Upper lobe of left lung (tissue), 6 donors: ENCODE measurements around the gene PAIP1. TPM values are rescaled to one million over a fixed set of nuclear protein-coding genes. Genes with fewer than 3 reads are reported as not detected.

Experiments
- ATAC-seq, 2 donors: fragments of 200-7000 bp; cut with Tn5 transposase; one replicate each; pipeline ENCODE4 v1.9.1; 2022; ENCODE audit warnings: mild to moderate bottlenecking in 2 of 2, moderate library complexity in 2 of 2; ENCODE audit not compliant: low FRiP score in 2 of 2
- DNase-seq, 2 donors: peaks; one replicate each; pipeline ENCODE4 v3.0.0-alpha.2; 2019 to 2020
- H3K27ac ChIP-seq, 4 donors: fragments of 200-600 bp; sonication (generic); one replicate each; pipeline ENCODE4 v1.5.1; 2016 to 2019
- H3K27me3 ChIP-seq, 4 donors: fragments of 200-600 bp; sonication (generic); one replicate each; pipeline ENCODE4 v1.5.1; 2017 to 2019
- H3K36me3 ChIP-seq, 4 donors: fragments of 200-600 bp; sonication (generic); one replicate each; pipeline ENCODE4 v1.5.1; 2016 to 2019
- H3K4me1 ChIP-seq, 4 donors: fragments of 200-600 bp; sonication (generic); one replicate each; pipeline ENCODE4 v1.5.1; 2018 to 2019
- H3K4me3 ChIP-seq, 4 donors: fragments of 200-600 bp; sonication (generic); one replicate each; pipeline ENCODE4 v1.5.1; 2017 to 2019; ENCODE audit warnings: mild to moderate bottlenecking in 2 of 4, moderate library complexity in 1 of 4
- H3K9me3 ChIP-seq, 4 donors: fragments of 200-600 bp; sonication (generic); one replicate each; pipeline ENCODE4 v1.5.1; 2018 to 2019
- CTCF ChIP-seq, 6 experiments: fragments of 450-650 bp in 4 of 6; fragments of 200-600 bp in 2 of 6; sonication (generic) in 2 of 6; IDR thresholded peaks; one replicate each; pipeline ENCODE4 v1.5.1; 2016 to 2019; ENCODE audit warnings: antibody characterized with exemption in 6 of 6
- EP300 ChIP-seq, 4 donors: sonication (generic); formaldehyde crosslinking; IDR thresholded peaks; one replicate each; pipeline ENCODE4 v1.5.1; 2017; ENCODE audit warnings: antibody characterized with exemption in 4 of 4, control low read depth in 2 of 4
- POLR2A ChIP-seq, 4 donors: fragments of 450-650 bp; IDR thresholded peaks; one replicate each; pipeline ENCODE4 v1.5.1; 2016 to 2017; ENCODE audit warnings: antibody characterized with exemption in 4 of 4, mild to moderate bottlenecking in 2 of 4
- POLR2AphosphoS5 ChIP-seq, 2 donors: sonication (generic); formaldehyde crosslinking; IDR thresholded peaks; one replicate each; pipeline ENCODE4 v1.5.1; 2017; ENCODE audit warnings: antibody characterized with exemption in 2 of 2
- WGBS, 2 donors: methylation state at CpG; one replicate each; pipeline ENCODE4 v1.1.5; 2017 to 2018; 5-methylcytosine and 5-hydroxymethylcytosine counted together
- total RNA-seq, 6 donors: library from RNA; depleted of rRNA in 4 of 6; stranded (reverse); fragments of >200 nt in 4 of 6; gene quantifications; one replicate each; pipeline versions ENCODE4 v1.1.0 to v1.2.1, GENCODE V29; 2016 to 2021
- donor health status: DM: no; HTN: no; CAD: no; lungs with moderate emphysema.
- donor health status: DM: no; HTN: yes; CAD: no; lungs with severe emphysema.

The PAIP1 gene
- total RNA-seq, 6 donors from 2014 or later, result 44.9 to 81.0 (median 67.2) TPM

- Histone ChIP-seq H3K4me3 (no peak overlapping the region), H3K36me3 (peaks cover 10 to 71% (median 37%) of the 10 kb centered on the region in 4 donors), H3K27ac (no peak overlapping the region), H3K4me1 (peaks cover 3 to 11% (median 10%) of the 10 kb centered on the region in 4 donors), H3K27me3 (no peaks in the 10 kb centered on the region), H3K9me3 (no peaks in the 10 kb centered on the region)
- TF ChIP-seq POLR2A (IDR thresholded peaks at IDR 0.05) (no peak), EP300 (IDR thresholded peaks at IDR 0.05) (no peak), CTCF (IDR thresholded peaks at IDR 0.05) (no peak), POLR2AphosphoS5 (IDR thresholded peaks at IDR 0.05) (no peak)
- ATAC-seq (no peak), DNase-seq (no peak)
- WGBS, 2 donors, result 92 to 94% methylated on average over 5 of the region's 5 CpGs
Measured at GRCh38 chr5:43548358-43548757, 8.5 kb downstream of the PAIP1 start.

- Histone ChIP-seq H3K9me3 (no peaks in the 10 kb centered on the region), H3K36me3 (peaks cover 10 to 79% (median 43%) of the 10 kb centered on the region in 4 donors), H3K27ac (no peak overlapping the region), H3K4me1 (peaks cover under 1 to 8% (median 3%) of the 10 kb centered on the region in 4 donors), H3K4me3 (no peak overlapping the region), H3K27me3 (no peaks in the 10 kb centered on the region)
- ATAC-seq, result no peak
- WGBS, 2 donors, result 94 to 100% methylated on average over 2 of the region's 2 CpGs
- DNase-seq, result no peak
- no peak for TF ChIP-seq EP300 (IDR thresholded peaks at IDR 0.05)
- TF ChIP-seq POLR2AphosphoS5 (IDR thresholded peaks at IDR 0.05), result no peak
- no peak for TF ChIP-seq POLR2A (IDR thresholded peaks at IDR 0.05)
- TF ChIP-seq CTCF (IDR thresholded peaks at IDR 0.05), result no peak
Measured at GRCh38 chr5:43547532-43547931, 9.3 kb downstream of the PAIP1 start.

- TF ChIP-seq POLR2AphosphoS5 (IDR thresholded peaks at IDR 0.05) (no peak), EP300 (IDR thresholded peaks at IDR 0.05) (no peak), POLR2A (IDR thresholded peaks at IDR 0.05) (no peak)
- Histone ChIP-seq H3K27ac (no peak overlapping the region), H3K9me3 (no peaks in the 10 kb centered on the region), H3K36me3 (peaks cover 10 to 89% (median 50%) of the 10 kb centered on the region in 4 donors), H3K4me1 (peaks cover 0 to 4% (median 0%) of the 10 kb centered on the region in 4 donors), H3K4me3 (no peak overlapping the region), H3K27me3 (no peaks in the 10 kb centered on the region)
- ATAC-seq (no peak), DNase-seq (no peak)
Measured at GRCh38 chr5:43543434-43543833, 13.4 kb downstream of the PAIP1 start.

- Histone ChIP-seq H3K27me3 (no peaks in the 10 kb centered on the region), H3K4me3 (no peak overlapping the region), H3K27ac (no peak overlapping the region), H3K4me1 (peaks cover 0 to 4% (median 0%) of the 10 kb centered on the region in 4 donors), H3K9me3 (no peaks in the 10 kb centered on the region), H3K36me3 (peaks cover 18 to 91% (median 42%) of the 10 kb centered on the region in 4 donors)
- TF ChIP-seq POLR2AphosphoS5 (IDR thresholded peaks at IDR 0.05) (no peak), POLR2A (IDR thresholded peaks at IDR 0.05) (no peak), CTCF (IDR thresholded peaks at IDR 0.05) (no peak), EP300 (IDR thresholded peaks at IDR 0.05) (no peak)
- no peak for DNase-seq
- WGBS, 2 donors, result 92 to 94% methylated on average over 6 of the region's 6 CpGs
- no peak for ATAC-seq
Measured at GRCh38 chr5:43540746-43541145, 16.1 kb downstream of the PAIP1 start.

- Histone ChIP-seq H3K27ac (no peak overlapping the region), H3K9me3 (no peaks in the 10 kb centered on the region), H3K4me3 (no peak overlapping the region), H3K36me3 (peaks cover 41 to 93% (median 46%) of the 10 kb centered on the region in 4 donors), H3K4me1 (no peaks in the 10 kb centered on the region), H3K27me3 (no peaks in the 10 kb centered on the region)
- no peak for ATAC-seq
- DNase-seq, result no peak
- TF ChIP-seq POLR2A (IDR thresholded peaks at IDR 0.05), result no peak
- no peak for TF ChIP-seq EP300 (IDR thresholded peaks at IDR 0.05)
- TF ChIP-seq POLR2AphosphoS5 (IDR thresholded peaks at IDR 0.05), result no peak
- no peak for TF ChIP-seq CTCF (IDR thresholded peaks at IDR 0.05)
Measured at GRCh38 chr5:43536972-43537371, 19.9 kb downstream of the PAIP1 start.
